GM12873 (cell line): ENCODE data around the gene ZNF768.
A peak's percentile ranks its signal among the peaks of the same experiment; 100 is the strongest.

Source experiments
- TF ChIP-seq, protein P1 (sequence below): IDR thresholded peaks from 2 replicates; pipeline ENCODE4 v1.5.1; 2012; ENCODE audit warnings: low read depth, mild to moderate bottlenecking, moderate library complexity, low read length, control low read depth; ENCODE audit not compliant: insufficient read depth; ENCODE audit errors: missing control alignments

The ZNF768 gene

DNA sequence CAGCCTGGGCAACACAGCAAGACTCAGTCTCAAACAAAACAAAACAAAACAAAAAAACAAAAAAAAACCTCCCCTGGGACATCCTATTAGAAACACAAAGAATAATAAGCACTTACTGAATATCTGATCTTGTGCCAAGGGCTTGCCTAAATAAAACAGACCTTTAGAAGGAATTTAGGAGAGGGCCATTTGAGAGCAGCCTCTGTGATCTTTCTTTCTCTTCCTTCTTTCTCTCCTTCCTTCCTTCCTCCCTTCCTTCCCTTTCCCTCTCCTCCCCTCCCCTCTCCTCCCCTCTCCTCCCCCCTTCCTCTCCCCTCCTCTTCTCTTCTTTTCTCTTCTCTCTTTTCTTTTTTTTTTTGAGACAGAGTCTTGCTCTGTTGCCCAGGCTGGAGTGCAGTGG is 41.5 kb downstream of the ZNF768 start:
- TF ChIP-seq, protein P1, sequence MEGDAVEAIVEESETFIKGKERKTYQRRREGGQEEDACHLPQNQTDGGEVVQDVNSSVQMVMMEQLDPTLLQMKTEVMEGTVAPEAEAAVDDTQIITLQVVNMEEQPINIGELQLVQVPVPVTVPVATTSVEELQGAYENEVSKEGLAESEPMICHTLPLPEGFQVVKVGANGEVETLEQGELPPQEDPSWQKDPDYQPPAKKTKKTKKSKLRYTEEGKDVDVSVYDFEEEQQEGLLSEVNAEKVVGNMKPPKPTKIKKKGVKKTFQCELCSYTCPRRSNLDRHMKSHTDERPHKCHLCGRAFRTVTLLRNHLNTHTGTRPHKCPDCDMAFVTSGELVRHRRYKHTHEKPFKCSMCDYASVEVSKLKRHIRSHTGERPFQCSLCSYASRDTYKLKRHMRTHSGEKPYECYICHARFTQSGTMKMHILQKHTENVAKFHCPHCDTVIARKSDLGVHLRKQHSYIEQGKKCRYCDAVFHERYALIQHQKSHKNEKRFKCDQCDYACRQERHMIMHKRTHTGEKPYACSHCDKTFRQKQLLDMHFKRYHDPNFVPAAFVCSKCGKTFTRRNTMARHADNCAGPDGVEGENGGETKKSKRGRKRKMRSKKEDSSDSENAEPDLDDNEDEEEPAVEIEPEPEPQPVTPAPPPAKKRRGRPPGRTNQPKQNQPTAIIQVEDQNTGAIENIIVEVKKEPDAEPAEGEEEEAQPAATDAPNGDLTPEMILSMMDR, result no peak

DNA sequence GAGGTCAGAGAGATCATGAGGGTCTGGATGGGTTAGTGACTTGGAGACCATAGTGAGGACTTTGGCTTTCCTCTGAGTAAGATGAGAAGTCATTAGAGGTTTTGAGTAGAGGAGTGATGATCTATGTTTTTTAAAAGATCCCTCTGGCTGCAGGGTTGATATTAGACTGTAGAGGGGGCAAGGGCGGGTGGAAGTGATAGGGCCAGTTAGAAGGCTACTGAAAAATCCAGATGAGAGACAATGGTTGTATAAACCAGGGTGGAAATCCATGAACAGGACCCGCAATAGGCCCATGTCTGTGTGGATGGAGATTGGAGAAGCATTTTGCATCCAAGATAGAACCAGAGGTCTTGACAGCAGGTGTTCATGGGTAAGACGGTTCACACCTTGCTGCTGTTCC is 44.0 kb downstream of the ZNF768 start:
- TF ChIP-seq, protein P1, result peak; percentile 37

- TF ChIP-seq, protein P1, result no peak
Observed at GRCh38 chr16:30481381-30481780, 45.0 kb downstream of the ZNF768 start.

- TF ChIP-seq, protein P1, result no peak
Observed at GRCh38 chr16:30478766-30479478, 47.4 kb downstream of the ZNF768 start.

DNA sequence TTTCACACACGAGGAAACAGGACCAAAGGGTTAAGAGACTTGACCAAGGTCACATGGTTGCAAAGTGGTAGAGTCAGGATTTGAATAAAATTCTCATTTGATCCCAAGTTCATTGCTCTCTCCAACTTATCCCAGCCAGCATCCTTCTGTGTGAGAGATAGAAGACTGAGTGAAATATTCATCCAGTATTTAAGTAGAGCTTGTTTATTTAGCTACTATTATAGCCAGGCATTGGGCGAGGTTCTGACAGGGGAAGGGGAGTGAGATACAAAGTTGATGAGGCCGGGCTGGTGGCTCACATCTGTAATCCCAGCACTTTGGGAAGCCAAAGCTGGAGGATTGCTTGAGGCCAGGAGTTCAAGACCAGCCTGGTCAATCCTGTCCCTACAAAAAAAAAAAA is 49.4 kb downstream of the ZNF768 start:
- TF ChIP-seq, protein P1, result no peak

DNA sequence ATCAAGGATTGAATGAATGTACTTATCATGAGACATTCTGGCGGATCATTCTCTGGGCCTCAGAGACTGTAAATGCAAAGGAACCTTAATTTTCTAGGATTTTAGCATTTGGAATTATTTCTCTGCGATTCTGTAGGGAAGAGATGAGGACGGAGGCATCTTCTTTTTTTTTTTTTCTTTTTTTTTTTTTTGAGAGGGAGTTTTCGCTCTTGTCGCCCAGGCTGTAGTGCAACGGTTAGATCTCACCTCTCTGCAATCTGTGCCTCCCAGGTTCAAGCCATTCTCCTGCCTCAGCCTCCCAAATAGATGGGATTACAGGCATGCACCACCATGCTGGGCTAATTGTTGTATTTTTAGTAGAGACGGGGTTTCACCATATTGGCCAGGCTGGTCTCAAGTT is 51.7 kb downstream of the ZNF768 start:
- TF ChIP-seq, protein P1, result no peak

DNA sequence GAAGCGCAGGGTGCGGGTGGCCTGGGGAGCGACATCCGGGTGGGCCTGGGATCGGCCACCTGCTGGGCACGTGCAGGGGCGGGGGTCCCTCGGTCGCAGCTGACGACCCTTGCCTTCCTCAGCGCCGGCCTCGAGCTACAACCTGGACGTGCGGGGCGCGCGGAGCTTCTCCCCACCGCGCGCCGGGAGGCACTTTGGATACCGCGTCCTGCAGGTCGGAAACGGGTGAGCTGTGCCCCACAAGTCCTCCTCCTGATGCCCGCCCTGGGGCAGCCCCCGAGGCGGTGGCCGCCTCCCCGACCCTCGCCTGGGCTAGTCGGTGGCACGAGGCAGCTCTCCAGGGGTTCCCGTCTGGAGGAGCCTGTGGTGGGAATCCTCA is 52.3 kb downstream of the ZNF768 start:
- TF ChIP-seq, protein P1, result no peak
